Fibroblast of upper back skin (primary cell): Measurements from ENCODE around the gene ARL4D.
"Not testable (repeated sequence)": the region's sequence is repeated elsewhere in the genome, so short reads cannot be mapped to it uniquely, and the experiment has no call there.

ENCODE experiments used
- DNase-seq: peaks from one replicate; pipeline ENCODE4 v3.0.0-alpha.2; 2013

Gene ARL4D

GRCh38 chr17:43371227-43371821 lies 27.5 kb upstream of the ARL4D start:
- no peak for DNase-seq

GRCh38 chr17:43372273-43372911 lies 26.4 kb upstream of the ARL4D start:
- no peak for DNase-seq

GRCh38 chr17:43373356-43373755 lies 25.4 kb upstream of the ARL4D start:
- DNase-seq: no peak

- DNase-seq: not testable (repeated sequence)
These were observed 22.9 kb upstream of the ARL4D start for GRCh38 chr17:43375915-43376314.

GRCh38 chr17:43377056-43377810 lies 21.6 kb upstream of the ARL4D start:
- no peak for DNase-seq

GRCh38 chr17:43378766-43379165 lies 20.0 kb upstream of the ARL4D start:
- DNase-seq: no peak

- DNase-seq: no peak
These were observed 18.5 kb upstream of the ARL4D start for GRCh38 chr17:43380307-43380706.

- no peak for DNase-seq
These were observed 17.6 kb upstream of the ARL4D start for GRCh38 chr17:43381204-43381603.

- no peak for DNase-seq
These were observed 17.2 kb upstream of the ARL4D start for GRCh38 chr17:43381621-43382020.

GRCh38 chr17:43382776-43383175 lies 16.0 kb upstream of the ARL4D start:
- DNase-seq: no peak

- no peak for DNase-seq
These were observed 15.4 kb upstream of the ARL4D start for GRCh38 chr17:43383372-43383771.

GRCh38 chr17:43383826-43384475 lies 14.8 kb upstream of the ARL4D start:
- DNase-seq: no peak

- no peak for DNase-seq
These were observed 14.3 kb upstream of the ARL4D start for GRCh38 chr17:43384476-43384862.

GRCh38 chr17:43385046-43385831 lies 13.6 kb upstream of the ARL4D start:
- DNase-seq: no peak

GRCh38 chr17:43388359-43389045 lies 10.3 kb upstream of the ARL4D start:
- peak; percentile 92 for DNase-seq

GRCh38 chr17:43389046-43389947 lies 9.5 kb upstream of the ARL4D start:
- peak; percentile 78 for DNase-seq

GRCh38 chr17:43392397-43392796 lies 6.4 kb upstream of the ARL4D start:
- DNase-seq: no peak

- DNase-seq: peak; percentile 92
These were observed 4.8 kb upstream of the ARL4D start for GRCh38 chr17:43393944-43394482.

- not testable (repeated sequence) for DNase-seq
These were observed 4.1 kb upstream of the ARL4D start for GRCh38 chr17:43394696-43395095.

- DNase-seq: no peak
These were observed 3.6 kb upstream of the ARL4D start for GRCh38 chr17:43395165-43395564.
